Breast epithelium (tissue), 4 donors: ENCODE measurements around the gene OBSCN. TPM values are rescaled to one million over a fixed set of nuclear protein-coding genes. Genes with fewer than 3 reads are reported as not detected.

ENCODE experiments used
- DNase-seq, 2 donors: peaks; one replicate each; pipeline ENCODE4 v3.0.0-alpha.2; 2019; ENCODE audit warnings: low spot score in 2 of 2
- H3K27ac ChIP-seq, 2 donors: fragments of 200-600 bp; sonication (generic) in 1 of 2; one replicate each; pipeline ENCODE4 v1.5.1; 2016 to 2019; ENCODE audit warnings: mild to moderate bottlenecking in 1 of 2
- H3K27me3 ChIP-seq, 2 donors: fragments of 200-600 bp; sonication (generic) in 1 of 2; one replicate each; pipeline versions ENCODE4 v1.5.1 to v1.6.0; 2017 to 2019; ENCODE audit warnings: control low read depth in 1 of 2, mild to moderate bottlenecking in 1 of 2
- H3K36me3 ChIP-seq: fragments of 200-600 bp; one replicate; pipeline ENCODE4 v1.5.1; 2019
- H3K4me1 ChIP-seq, 2 donors: fragments of 200-600 bp; sonication (generic); one replicate each; pipeline ENCODE4 v1.5.1; 2016 to 2019; ENCODE audit warnings: control low read depth in 1 of 2
- H3K4me3 ChIP-seq, 3 donors: fragments of 200-600 bp; sonication (generic); 1 replicate in 2 of 3; 2 replicates in 1 of 3; pipeline ENCODE4 v1.5.1; 2016 to 2019; ENCODE audit warnings: mild to moderate bottlenecking in 3 of 3, moderate library complexity in 2 of 3
- H3K9me3 ChIP-seq, 2 donors: fragments of 200-600 bp; sonication (generic) in 1 of 2; one replicate each; pipeline ENCODE4 v1.5.1; 2016 to 2019; ENCODE audit warnings: control low read depth in 1 of 2
- CTCF ChIP-seq, 3 donors: fragments of 450-650 bp; IDR thresholded peaks; one replicate each; pipeline ENCODE4 v1.5.1; 2016 to 2017; ENCODE audit warnings: antibody characterized with exemption in 3 of 3, mild to moderate bottlenecking in 3 of 3, moderate library complexity in 3 of 3
- POLR2A ChIP-seq: fragments of 450-650 bp; IDR thresholded peaks from one replicate; pipeline ENCODE4 v1.6.1; 2016; ENCODE audit warnings: antibody characterized with exemption, mild to moderate bottlenecking, moderate library complexity
- POLR2AphosphoS5 ChIP-seq, 3 donors: sonication (generic); formaldehyde crosslinking; IDR thresholded peaks; one replicate each; pipeline ENCODE4 v1.6.1; 2017; ENCODE audit warnings: antibody characterized with exemption in 3 of 3
- intact Hi-C: fragments of 100-400 bp; cut with DNase I; formaldehyde crosslinking; loops from one replicate; pipeline ENCODE4 v1.15.1; 2023; ENCODE audit warnings: low total_unique reads
- total RNA-seq, 3 donors: library from RNA; depleted of rRNA; stranded (reverse); fragments of >200 nt; gene quantifications; one replicate each; pipeline ENCODE4 v1.1.0, GENCODE V29; 2016

OBSCN gene
- total RNA-seq, 3 donors from 2014 or later, result 3.0 to 40.0 (median 27.9) TPM

- TF ChIP-seq POLR2A (no peak), CTCF (IDR thresholded peaks at IDR 0.05) (no peak), POLR2AphosphoS5 (IDR thresholded peaks at IDR 0.05) (no peak)
- Histone ChIP-seq H3K4me3 (no peak overlapping the region), H3K4me1 (no peaks in the 10 kb centered on the region), H3K36me3 (no peaks in the 10 kb centered on the region), H3K9me3 (peaks cover 21 to 23% of the 10 kb centered on the region in 2 donors), H3K27ac (no peak overlapping the region), H3K27me3 (no peaks in the 10 kb centered on the region)
- no peak for DNase-seq
- intact Hi-C loops, result loop anchor here (5.0 to 10.0 kb wide), 2 partner anchors 1175 to 1883 kb away; no protein-coding TSS in a partner anchor
These were observed 92.1 kb downstream of the OBSCN start for GRCh38 chr1:228299901-228300300.

GRCh38 chr1:228302086-228302485, 94.2 kb downstream of the OBSCN start:
- no peaks in the 10 kb centered on the region for H3K27me3 ChIP-seq
- H3K4me1 ChIP-seq, result no peaks in the 10 kb centered on the region
- TF ChIP-seq CTCF (IDR thresholded peaks at IDR 0.05) (no peak), POLR2A (no peak), POLR2AphosphoS5 (IDR thresholded peaks at IDR 0.05) (no peak)
- H3K4me3 ChIP-seq, result no peak overlapping the region
- intact Hi-C loops, result loop anchor here (5.0 kb wide), 1 partner anchor 1885 kb away; no protein-coding TSS in a partner anchor
- no peak for DNase-seq
- H3K27ac ChIP-seq, result no peak overlapping the region
- no peaks in the 10 kb centered on the region for H3K36me3 ChIP-seq
- H3K9me3 ChIP-seq, result peaks cover 21 to 23% of the 10 kb centered on the region in 2 donors

- Histone ChIP-seq H3K9me3 (peaks cover 21 to 23% of the 10 kb centered on the region in 2 donors), H3K4me3 (no peak overlapping the region), H3K27me3 (no peaks in the 10 kb centered on the region), H3K36me3 (no peaks in the 10 kb centered on the region), H3K27ac (no peak overlapping the region), H3K4me1 (no peaks in the 10 kb centered on the region)
- DNase-seq, result no peak
- TF ChIP-seq POLR2A, result no peak
- TF ChIP-seq POLR2AphosphoS5 (IDR thresholded peaks at IDR 0.05), result no peak
- no peak for TF ChIP-seq CTCF (IDR thresholded peaks at IDR 0.05)
- intact Hi-C loops, result loop anchor here (5.0 kb wide), 1 partner anchor 1886 kb away; no protein-coding TSS in a partner anchor
These were observed 95.8 kb downstream of the OBSCN start for GRCh38 chr1:228303596-228303995.

- Histone ChIP-seq H3K4me1 (no peaks in the 10 kb centered on the region), H3K4me3 (no peak overlapping the region), H3K36me3 (no peaks in the 10 kb centered on the region), H3K27me3 (no peaks in the 10 kb centered on the region), H3K27ac (no peak overlapping the region), H3K9me3 (peaks cover 21 to 23% of the 10 kb centered on the region in 2 donors)
- intact Hi-C loops, result loop anchor here (5.0 kb wide), 1 partner anchor 1887 kb away; no protein-coding TSS in a partner anchor
- TF ChIP-seq POLR2A (no peak), POLR2AphosphoS5 (IDR thresholded peaks at IDR 0.05) (no peak), CTCF (IDR thresholded peaks at IDR 0.05) (no peak)
- no peak for DNase-seq
These were observed 96.4 kb downstream of the OBSCN start for GRCh38 chr1:228304225-228304624.

- DNase-seq, result no peak
These were observed 97.0 kb downstream of the OBSCN start for GRCh38 chr1:228304766-228305395.

More at GRCh38 chr1:228304766-228305395, 97.0 kb downstream of the OBSCN start:
- intact Hi-C loops, result loop anchor here (5.0 kb wide), 1 partner anchor 1888 kb away; no protein-coding TSS in a partner anchor
- Histone ChIP-seq H3K27me3 (no peaks in the 10 kb centered on the region), H3K4me1 (no peaks in the 10 kb centered on the region), H3K9me3 (peaks cover 21 to 23% of the 10 kb centered on the region in 2 donors), H3K4me3 (no peak overlapping the region), H3K27ac (no peak overlapping the region), H3K36me3 (no peaks in the 10 kb centered on the region)
- TF ChIP-seq POLR2AphosphoS5 (IDR thresholded peaks at IDR 0.05) (no peak), CTCF (IDR thresholded peaks at IDR 0.05) (no peak), POLR2A (no peak)
